OCI-LY1 (cell line): ENCODE data around the gene KCNB1.

Experiments
- EZH2 ChIP-seq: fragments of 200-600 bp; sonication (generic), shearing (Covaris generic); IDR thresholded peaks from 2 replicates; pipeline ENCODE4 v1.8.0; 2017; ENCODE audit warnings: borderline replicate concordance, mixed run types, mild to moderate bottlenecking, antibody characterized with exemption, low read length, moderate library complexity, mixed read lengths
- TF ChIP-seq, protein P1 (sequence below): fragments of 200-600 bp; sonication (generic), shearing (Covaris generic); IDR thresholded peaks from 2 replicates; pipeline ENCODE4 v1.5.1; 2017; ENCODE audit warnings: mild to moderate bottlenecking, antibody characterized with exemption, low read length, moderate library complexity, mixed read lengths

GRCh38 chr20:49478266-49478665, 4.2 kb downstream of the KCNB1 start:
- TF ChIP-seq, protein P1, sequence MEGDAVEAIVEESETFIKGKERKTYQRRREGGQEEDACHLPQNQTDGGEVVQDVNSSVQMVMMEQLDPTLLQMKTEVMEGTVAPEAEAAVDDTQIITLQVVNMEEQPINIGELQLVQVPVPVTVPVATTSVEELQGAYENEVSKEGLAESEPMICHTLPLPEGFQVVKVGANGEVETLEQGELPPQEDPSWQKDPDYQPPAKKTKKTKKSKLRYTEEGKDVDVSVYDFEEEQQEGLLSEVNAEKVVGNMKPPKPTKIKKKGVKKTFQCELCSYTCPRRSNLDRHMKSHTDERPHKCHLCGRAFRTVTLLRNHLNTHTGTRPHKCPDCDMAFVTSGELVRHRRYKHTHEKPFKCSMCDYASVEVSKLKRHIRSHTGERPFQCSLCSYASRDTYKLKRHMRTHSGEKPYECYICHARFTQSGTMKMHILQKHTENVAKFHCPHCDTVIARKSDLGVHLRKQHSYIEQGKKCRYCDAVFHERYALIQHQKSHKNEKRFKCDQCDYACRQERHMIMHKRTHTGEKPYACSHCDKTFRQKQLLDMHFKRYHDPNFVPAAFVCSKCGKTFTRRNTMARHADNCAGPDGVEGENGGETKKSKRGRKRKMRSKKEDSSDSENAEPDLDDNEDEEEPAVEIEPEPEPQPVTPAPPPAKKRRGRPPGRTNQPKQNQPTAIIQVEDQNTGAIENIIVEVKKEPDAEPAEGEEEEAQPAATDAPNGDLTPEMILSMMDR: no peak
- no peak for TF ChIP-seq EZH2
